Measurements from ENCODE around the gene SAXO2. TPM values are rescaled to one million over a fixed set of nuclear protein-coding genes. Genes with fewer than 3 reads are reported as not detected.
"Not testable (repeated sequence)": the region's sequence is repeated elsewhere in the genome, so short reads cannot be mapped to it uniquely, and the experiment has no call there.

The SAXO2 gene
- total and polyA plus RNA-seq, 2 of the 4 experiments (the other 2 are of a cell fraction) = 0.14 TPM; not detected in 1

DNA sequence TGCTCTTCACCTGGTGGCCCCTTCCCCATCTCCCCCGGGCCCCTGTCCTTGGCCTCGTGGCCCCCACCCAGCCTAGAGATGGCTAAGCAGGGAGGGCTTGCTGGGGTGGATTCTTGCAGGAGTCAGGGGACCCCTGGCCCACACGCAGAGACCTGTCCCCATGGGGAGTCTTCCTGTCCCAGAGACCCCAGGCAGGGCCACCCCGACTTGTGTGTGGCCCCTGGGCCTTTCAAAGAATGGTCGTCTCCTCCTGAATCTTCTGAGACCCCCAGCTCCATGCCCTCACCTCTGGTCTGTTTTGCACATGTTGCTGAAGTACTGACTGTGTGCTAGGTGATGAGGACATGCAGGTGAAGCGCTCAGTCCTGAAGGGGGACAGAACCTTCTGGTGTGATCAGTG lies 58.2 kb downstream of the SAXO2 start:
- H2BK5ac ChIP-seq (ENCODE audit: low read depth, low read length, poor library complexity, severe bottlenecking); H3K9me1 ChIP-seq (ENCODE audit: insufficient read depth, low read length); H2BK15ac ChIP-seq (ENCODE audit: low read depth, low read length); H3K27me3 ChIP-seq (ENCODE audit: control insufficient read depth, insufficient read depth, low read length); H3K27ac ChIP-seq (ENCODE audit: insufficient read depth, low read length); H2AK9ac ChIP-seq (replicated peaks; ENCODE audit: low read depth, low read length, poor library complexity); H3K9ac ChIP-seq (ENCODE audit: low read depth, low read length); BruUV-seq (replicated peaks); ATAC-seq (ENCODE audit: low read depth); H4K5ac ChIP-seq (ENCODE audit: low read depth, low read length); H2BK20ac ChIP-seq (ENCODE audit: low read depth, low read length); POLR2A ChIA-PET (ENCODE audit: unreplicated experiment); H4K8ac ChIP-seq (ENCODE audit: low read depth in 2 of 2, low read length in 2 of 2); H2AK5ac ChIP-seq (ENCODE audit: low read depth, low read length); H3K4me1 ChIP-seq (ENCODE audit: control insufficient read depth, insufficient read depth, low read length); CTCF ChIA-PET; DNase-seq; H3K4me2 ChIP-seq (ENCODE audit: low read depth, low read length); H2BK120ac ChIP-seq (ENCODE audit: low read depth, low read length); dilution Hi-C loops (cut with HindIII; ENCODE audit: low sequenced_read_pairs, unreplicated experiment); in situ Hi-C loops (cut with MboI; ENCODE audit: low sequenced_read_pairs); H3K36me3 ChIP-seq (ENCODE audit: control insufficient read depth, insufficient read depth, low read length); H3K4me3 ChIP-seq (ENCODE audit: insufficient read depth, low read depth, low read length); H3K23ac ChIP-seq (ENCODE audit: low read depth, low read length); intact Hi-C loops (cut with micrococcal nuclease); H3K14ac ChIP-seq (replicated peaks; ENCODE audit: low read depth, low read length); H3K79me1 ChIP-seq (ENCODE audit: low read depth in 1 of 2, low read length in 2 of 2); H4K91ac ChIP-seq (ENCODE audit: insufficient read depth, low read depth, low read length); H3K18ac ChIP-seq (ENCODE audit: low read depth, low read length); H3K9me3 ChIP-seq (ENCODE audit: control insufficient read depth, insufficient read depth, low read length); H3K56ac ChIP-seq (ENCODE audit: extremely low read depth, insufficient read depth, low read length); H3K4ac ChIP-seq (ENCODE audit: low read depth, low read length); H2AFZ ChIP-seq (replicated peaks; ENCODE audit: low read length, poor library complexity); H4K20me1 ChIP-seq (ENCODE audit: insufficient read depth, low read length): not testable (repeated sequence)
- WGBS, 2 experiments (ENCODE audit: extremely low coverage in 2 of 2, insufficient read length in 1 of 2) = no CpG with 5 or more reads among the region's 6 CpGs

- POLR2A ChIA-PET (ENCODE audit: unreplicated experiment); H3K4ac ChIP-seq (ENCODE audit: low read depth, low read length); dilution Hi-C loops (cut with HindIII; ENCODE audit: low sequenced_read_pairs, unreplicated experiment); H4K5ac ChIP-seq (ENCODE audit: low read depth, low read length); H4K8ac ChIP-seq (ENCODE audit: low read depth in 2 of 2, low read length in 2 of 2); H3K36me3 ChIP-seq (ENCODE audit: control insufficient read depth, insufficient read depth, low read length); H3K23ac ChIP-seq (ENCODE audit: low read depth, low read length); H4K91ac ChIP-seq (ENCODE audit: insufficient read depth, low read depth, low read length); H3K4me2 ChIP-seq (ENCODE audit: low read depth, low read length); H2BK20ac ChIP-seq (ENCODE audit: low read depth, low read length); H2BK15ac ChIP-seq (ENCODE audit: low read depth, low read length); H3K56ac ChIP-seq (ENCODE audit: extremely low read depth, insufficient read depth, low read length); in situ Hi-C loops (cut with MboI; ENCODE audit: low sequenced_read_pairs); H2AK5ac ChIP-seq (ENCODE audit: low read depth, low read length); intact Hi-C loops (cut with micrococcal nuclease); BruUV-seq (replicated peaks); H3K9me1 ChIP-seq (ENCODE audit: insufficient read depth, low read length); CTCF ChIA-PET; H3K79me1 ChIP-seq (ENCODE audit: low read depth in 1 of 2, low read length in 2 of 2); H3K4me3 ChIP-seq (ENCODE audit: insufficient read depth, low read depth, low read length); H3K4me1 ChIP-seq (ENCODE audit: control insufficient read depth, insufficient read depth, low read length); H3K9ac ChIP-seq (ENCODE audit: low read depth, low read length); H2AFZ ChIP-seq (replicated peaks; ENCODE audit: low read length, poor library complexity); ATAC-seq (ENCODE audit: low read depth); H2AK9ac ChIP-seq (replicated peaks; ENCODE audit: low read depth, low read length, poor library complexity); H2BK5ac ChIP-seq (ENCODE audit: low read depth, low read length, poor library complexity, severe bottlenecking); H3K9me3 ChIP-seq (ENCODE audit: control insufficient read depth, insufficient read depth, low read length); H2BK120ac ChIP-seq (ENCODE audit: low read depth, low read length); H3K27ac ChIP-seq (ENCODE audit: insufficient read depth, low read length); H3K27me3 ChIP-seq (ENCODE audit: control insufficient read depth, insufficient read depth, low read length); DNase-seq; H3K18ac ChIP-seq (ENCODE audit: low read depth, low read length); H3K14ac ChIP-seq (replicated peaks; ENCODE audit: low read depth, low read length); H4K20me1 ChIP-seq (ENCODE audit: insufficient read depth, low read length): not testable (repeated sequence)
- no CpG with 5 or more reads among the region's 10 CpGs for whole genome bisulfite sequencing, 2 experiments (ENCODE audit: extremely low coverage in 2 of 2, insufficient read length in 1 of 2)
Measured at GRCh38 chr15:82322488-82322887, 59.9 kb downstream of the SAXO2 start.

Data from IMR-90 (cell line).